ENCODE results near the gene CAMK1D.

GRCh38 chr10:12637649-12638048, 288.3 kb downstream of the CAMK1D start:
- TF ChIP-seq GATA2 (IDR thresholded peaks at IDR 0.05; ENCODE audit: low read depth, low read length) (no peak), GATA3 (IDR thresholded peaks at IDR 0.05; ENCODE audit: low read depth, low read length) (no peak)
